GM18909 (cell line): ENCODE data around the gene GJB2.

Experiments used
- ATAC-seq: cut with Tn5 transposase; IDR thresholded peaks from one replicate; pipeline ENCODE4 v1.9.1; 2021; ENCODE audit warnings: mild to moderate bottlenecking; ENCODE audit not compliant: unreplicated experiment, poor library complexity

Gene GJB2

DNA sequence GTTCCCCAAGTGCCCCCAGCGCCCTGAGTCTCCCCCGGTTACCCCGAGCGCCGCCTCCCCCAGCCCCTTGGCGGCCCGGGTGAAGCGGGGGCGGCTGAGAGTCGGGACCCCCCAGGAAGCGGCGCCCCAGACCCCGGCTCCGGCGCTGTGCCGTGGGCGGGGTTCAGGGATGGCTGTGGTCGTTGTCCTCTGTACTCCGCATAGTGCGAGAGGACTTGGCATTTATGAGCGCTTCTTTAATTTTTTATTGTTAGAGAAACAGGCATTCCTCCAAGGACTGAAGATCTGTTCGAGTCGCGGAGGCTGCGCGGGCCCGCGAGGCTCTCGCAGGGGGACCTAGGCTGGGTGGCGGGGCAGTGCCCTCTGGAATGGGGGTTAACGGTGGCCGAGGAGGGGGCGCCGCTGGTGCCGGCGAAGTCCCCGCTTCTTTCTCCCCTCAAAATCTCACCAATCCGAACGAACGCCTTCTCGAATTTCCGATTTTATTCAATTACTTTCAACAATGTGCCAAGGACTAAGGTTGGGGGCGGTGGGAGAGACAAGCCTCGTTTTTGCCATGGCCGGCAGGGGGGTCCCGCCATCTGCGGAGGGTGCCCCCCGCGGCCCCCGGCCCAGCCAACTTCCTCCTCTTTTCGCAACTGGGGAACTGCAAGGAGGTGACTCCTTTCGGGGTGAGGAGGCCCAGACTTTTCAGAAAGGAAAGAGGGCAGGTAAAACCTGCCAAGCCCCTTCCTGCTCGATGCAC is 596 bp upstream of the GJB2 start:
- no peak for ATAC-seq

DNA sequence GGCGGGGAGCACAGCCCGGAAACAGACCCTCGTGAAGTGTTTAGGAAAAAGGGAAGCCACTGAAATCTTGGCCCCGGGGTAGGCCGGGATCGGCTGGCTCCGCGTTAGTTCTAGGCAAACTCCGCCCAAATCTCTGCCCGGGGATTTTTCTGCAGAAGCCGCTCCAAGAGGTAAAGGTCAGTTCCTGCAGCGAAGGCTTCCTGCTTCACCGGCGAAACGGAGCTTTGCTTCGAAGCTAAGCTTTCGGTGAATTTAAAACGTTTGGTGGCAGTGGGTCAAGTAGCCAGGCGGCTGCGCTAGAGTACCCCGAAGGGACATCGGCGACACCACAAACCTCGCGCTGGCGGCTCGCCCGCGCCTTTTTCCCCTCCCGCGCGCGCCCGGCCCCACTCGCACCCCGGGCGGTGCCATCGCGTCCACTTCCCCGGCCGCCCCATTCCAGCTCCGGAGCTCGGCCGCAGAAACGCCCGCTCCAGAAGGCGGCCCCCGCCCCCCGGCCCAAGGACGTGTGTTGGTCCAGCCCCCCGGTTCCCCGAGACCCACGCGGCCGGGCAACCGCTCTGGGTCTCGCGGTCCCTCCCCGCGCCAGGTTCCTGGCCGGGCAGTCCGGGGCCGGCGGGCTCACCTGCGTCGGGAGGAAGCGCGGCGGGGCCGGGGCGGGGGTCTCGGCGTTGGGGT is 441 bp downstream of the GJB2 start:
- no peak for ATAC-seq

DNA sequence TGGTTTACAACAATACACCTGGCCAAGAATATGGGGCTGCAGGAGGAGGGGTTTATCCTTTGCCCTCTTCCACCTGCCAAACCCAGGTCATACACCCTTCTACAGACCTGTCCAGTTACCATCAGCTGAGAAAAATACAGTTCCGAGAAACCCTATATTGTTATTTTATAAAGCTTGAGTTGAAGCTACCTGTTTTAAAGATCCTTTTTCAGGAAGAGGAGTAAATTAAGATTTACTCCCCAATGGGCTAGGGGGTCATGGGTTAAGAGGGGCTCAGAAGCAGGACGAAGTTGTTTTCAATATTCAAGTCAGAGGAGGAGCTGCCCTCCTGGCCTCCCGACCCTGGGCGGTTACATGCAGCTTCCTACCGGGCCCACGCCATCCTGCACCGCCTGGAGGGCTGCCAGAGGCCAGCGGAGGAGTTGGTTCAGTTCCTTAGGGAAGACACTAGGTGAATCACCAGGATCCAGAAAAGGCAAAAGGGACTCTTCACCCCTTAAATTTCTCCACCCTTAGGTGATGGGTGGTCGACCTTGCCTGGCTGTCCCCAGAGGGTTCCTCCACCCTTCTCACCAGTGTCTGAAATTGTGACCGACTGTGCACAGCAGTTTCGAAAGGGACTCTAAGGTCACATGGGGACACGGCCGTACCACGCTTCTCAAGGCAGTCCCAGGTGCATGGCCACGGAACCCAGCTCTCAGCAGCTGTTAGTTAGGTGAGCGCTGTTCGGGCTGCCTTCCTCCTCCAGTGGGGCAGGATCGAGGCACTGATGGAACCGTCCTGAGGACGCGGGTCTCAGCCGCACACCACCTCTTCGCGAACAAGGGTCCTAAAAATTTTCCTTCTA is 1.2 kb downstream of the GJB2 start:
- no peak for ATAC-seq

DNA sequence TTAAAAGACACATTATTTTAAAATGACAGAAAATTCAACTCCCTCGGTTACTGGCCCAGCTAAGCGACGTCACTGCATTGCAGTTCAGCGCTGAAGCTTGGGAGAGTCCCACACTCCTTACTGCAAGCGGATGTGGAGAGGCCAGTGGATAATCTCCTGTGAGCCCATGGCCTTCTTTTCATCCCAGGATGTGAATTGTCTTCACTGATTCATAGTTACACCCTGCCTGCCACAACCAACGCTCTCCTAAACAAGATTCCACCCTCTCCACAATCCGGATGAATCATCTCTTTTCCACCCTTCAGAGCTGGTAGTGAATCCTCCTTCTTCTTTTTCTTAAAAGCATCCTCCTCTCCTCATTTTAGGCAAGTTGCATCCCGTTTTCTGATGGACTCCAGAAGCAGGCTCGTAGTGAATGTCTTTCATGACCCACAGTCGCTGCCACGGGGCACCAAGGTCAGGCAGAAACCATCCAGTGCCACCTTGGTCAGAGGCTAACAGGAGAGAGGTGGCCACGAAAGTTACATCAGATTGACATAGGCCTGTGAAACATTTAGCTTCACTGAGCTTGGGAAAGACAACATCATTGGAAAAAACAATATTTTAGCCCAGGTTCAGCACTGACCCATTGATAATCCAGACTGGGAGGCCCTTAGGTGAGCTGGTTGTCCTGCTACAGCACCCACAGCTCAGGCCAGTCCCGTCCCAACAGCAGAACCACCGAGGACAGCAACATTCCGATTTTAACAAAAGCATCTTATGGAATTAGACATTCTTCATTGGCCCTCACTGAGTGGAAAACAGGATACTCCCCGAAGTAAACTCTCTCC is 2.0 kb downstream of the GJB2 start:
- ATAC-seq = no peak

DNA sequence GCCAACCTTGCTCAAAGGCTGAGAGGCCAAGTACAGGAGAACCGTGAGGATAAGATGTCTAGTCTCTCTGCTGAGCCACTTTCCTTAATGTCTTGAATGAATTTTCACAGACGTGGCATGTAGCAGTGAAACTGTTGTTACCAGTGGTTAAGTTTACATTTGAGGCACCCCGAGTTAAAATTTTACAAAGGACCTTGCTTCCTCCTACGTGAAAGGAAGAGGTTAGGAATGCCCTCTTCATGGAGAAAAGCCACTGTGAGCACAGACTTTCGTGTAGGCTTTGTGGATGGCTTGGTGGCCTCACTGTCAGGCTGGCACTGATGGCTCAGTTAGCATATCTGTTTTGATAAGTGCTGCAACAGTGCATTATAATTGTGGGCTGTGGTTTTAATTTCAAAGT is 2.7 kb downstream of the GJB2 start:
- ATAC-seq = no peak

DNA sequence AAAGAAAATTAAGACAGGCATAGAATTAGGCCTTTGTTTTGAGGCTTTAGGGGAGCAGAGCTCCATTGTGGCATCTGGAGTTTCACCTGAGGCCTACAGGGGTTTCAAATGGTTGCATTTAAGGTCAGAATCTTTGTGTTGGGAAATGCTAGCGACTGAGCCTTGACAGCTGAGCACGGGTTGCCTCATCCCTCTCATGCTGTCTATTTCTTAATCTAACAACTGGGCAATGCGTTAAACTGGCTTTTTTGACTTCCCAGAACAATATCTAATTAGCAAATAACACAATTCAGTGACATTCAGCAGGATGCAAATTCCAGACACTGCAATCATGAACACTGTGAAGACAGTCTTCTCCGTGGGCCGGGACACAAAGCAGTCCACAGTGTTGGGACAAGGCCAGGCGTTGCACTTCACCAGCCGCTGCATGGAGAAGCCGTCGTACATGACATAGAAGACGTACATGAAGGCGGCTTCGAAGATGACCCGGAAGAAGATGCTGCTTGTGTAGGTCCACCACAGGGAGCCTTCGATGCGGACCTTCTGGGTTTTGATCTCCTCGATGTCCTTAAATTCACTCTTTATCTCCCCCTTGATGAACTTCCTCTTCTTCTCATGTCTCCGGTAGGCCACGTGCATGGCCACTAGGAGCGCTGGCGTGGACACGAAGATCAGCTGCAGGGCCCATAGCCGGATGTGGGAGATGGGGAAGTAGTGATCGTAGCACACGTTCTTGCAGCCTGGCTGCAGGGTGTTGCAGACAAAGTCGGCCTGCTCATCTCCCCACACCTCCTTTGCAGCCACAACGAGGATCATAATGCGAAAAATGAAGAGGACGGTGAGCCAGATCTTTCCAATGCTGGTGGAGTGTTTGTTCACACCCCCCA is 3.8 kb downstream of the GJB2 start:
- no peak for ATAC-seq

DNA sequence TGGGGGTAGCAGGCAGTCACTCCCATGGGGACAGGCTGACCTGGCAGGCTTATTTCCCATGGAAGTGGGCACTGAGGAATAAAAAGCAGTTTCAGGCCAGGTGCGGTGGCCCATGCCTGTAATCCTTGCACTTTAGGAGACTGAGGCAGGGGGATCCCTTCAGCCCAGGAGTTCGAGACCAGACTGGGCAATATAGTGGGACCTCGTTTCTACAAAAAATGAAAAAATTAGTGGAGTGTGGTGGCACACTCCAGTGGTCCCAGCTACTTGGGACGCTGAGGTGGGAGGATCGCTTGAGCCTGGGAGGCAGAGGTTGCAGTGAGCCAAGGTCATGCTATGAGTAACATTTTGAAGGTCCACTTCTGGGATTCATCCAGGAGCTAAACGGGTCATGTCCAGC is 6.0 kb downstream of the GJB2 start:
- no peak for ATAC-seq

DNA sequence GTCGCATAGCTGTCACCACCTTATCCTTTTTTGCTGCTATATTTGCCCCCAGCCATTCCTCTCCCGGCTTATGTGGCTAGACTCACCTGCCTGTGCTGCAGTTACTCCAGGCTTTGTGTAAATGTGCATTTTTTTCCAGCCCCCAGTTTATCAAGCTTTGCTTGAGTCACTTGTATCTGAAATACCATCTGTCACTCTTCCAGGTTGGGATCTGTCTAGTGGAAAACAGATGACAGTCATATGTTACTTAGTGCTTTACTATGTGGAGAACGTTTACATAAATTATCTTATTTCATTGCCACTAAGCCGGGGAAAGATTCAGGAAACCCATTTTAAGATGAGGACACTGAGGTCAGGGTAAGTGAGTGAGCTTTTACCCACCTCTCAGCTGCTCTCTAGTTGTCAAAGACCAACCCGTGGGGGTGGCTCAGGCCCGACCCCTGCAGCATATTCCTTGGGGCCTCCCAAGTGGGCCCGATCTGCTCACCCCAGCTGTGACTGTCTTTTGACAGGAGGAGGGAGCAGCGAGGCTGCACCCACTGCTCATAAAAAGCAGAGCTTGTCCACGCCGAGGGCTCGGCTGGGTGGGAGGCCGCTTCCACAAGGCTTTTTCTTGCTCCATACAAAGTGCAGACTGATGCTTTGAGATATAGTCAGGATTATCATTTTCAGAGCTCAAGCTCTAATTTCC is 7.2 kb downstream of the GJB2 start:
- ATAC-seq = no peak

DNA sequence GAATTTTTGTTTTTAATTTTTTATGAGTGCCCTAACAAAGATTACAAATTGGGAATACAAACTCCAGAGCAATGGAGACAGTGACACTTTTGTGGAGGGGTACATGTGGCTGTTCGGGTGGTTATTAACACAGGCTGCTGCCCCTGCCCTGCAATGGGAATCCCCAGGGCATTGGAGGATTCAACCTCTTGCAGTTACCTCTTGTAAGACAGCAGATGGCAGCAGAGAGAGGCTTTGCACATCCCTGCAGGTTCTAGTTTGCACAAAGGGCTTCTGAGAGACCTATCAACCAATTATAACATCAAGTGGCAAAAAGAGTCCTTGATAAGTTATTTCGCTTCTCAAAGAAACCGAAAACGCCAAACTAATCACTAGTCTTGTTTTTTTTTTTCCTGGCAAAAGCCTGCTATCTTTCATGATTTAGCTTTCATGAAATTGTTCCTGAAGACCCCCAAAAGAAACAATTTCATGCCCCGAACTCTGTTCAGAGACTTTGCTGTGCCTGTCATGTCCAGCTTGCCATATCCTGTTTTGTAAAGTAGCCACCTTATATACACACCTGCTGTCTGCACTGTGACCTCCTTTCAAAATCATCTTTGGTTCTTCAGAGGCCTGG is 10.4 kb downstream of the GJB2 start:
- peak; percentile 84 for ATAC-seq

DNA sequence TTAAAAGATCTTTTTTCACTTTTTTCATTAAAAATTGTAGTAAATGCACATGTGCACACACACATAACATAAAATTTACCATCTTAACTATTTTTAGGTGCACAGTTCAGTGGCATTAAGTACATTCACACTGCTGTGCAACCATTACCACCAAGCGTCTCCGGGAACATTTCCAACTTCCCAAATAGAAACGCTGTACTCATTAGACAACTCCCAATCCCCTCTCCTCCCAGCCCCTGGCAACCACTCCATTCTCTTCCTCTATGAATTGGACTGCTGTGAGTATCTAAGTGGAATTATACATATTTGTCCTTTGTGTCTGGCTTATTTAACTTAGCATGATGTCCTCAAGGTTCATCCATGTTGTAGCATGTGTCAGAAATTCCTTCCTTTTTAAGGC is 11.6 kb downstream of the GJB2 start:
- no peak for ATAC-seq

DNA sequence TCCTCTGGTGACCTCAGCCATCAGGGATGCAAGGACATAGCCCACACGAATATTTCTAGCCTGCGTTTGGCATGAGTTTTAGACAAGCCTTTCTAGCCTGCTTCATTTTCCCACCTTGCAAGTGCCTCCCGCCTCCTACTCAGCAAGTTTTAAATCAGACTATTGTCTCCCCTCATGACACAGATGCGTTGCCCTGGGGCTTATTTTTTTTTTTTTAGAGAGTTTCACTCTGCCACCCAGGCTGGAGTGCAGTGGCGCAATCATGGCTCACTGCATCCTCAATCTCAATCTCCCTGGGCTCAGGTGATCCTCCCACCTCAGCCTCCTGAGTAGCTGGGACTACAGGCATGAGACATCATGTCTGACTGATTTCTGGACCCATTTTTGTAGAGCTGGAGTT is 14.6 kb downstream of the GJB2 start:
- no peak for ATAC-seq

DNA sequence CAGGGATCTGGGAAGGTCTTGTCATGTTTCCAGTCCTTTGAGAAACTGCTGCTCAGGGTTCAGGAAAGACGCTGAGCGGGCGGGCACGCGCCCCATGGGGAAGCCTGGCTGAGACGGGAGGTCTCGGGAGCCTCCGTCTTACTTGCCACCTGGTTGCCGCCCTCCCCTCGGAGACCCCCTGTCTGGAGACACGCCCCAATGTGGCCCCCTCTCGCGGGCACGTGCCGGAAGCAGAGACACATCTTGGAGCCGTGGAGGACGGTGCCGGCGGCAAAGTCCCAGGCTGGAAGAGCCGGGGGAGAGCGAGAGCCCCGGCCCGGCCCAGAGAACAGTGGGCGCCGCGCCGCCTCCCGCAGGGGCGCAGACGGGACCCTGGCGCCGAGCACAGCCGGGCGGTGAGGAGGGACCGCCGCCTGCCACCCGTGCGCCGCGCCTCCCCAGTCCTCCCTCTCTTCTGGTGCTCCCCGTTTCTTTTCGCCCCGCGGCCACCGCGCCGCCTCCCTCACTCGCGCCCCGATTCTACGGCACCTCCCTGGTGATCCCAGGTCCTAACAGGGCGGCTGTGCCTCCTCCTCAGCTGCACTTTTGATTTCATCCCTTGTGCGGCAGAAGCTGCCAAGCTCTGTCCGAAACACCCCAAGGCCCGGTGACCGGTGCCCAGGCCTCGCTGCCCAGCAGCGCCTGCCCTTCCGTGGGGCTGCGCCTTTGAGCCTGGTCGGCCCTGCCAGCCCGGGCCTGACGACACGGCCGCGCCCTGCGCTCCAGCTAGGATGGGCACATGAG is 15.5 kb downstream of the GJB2 start:
- ATAC-seq = no peak

DNA sequence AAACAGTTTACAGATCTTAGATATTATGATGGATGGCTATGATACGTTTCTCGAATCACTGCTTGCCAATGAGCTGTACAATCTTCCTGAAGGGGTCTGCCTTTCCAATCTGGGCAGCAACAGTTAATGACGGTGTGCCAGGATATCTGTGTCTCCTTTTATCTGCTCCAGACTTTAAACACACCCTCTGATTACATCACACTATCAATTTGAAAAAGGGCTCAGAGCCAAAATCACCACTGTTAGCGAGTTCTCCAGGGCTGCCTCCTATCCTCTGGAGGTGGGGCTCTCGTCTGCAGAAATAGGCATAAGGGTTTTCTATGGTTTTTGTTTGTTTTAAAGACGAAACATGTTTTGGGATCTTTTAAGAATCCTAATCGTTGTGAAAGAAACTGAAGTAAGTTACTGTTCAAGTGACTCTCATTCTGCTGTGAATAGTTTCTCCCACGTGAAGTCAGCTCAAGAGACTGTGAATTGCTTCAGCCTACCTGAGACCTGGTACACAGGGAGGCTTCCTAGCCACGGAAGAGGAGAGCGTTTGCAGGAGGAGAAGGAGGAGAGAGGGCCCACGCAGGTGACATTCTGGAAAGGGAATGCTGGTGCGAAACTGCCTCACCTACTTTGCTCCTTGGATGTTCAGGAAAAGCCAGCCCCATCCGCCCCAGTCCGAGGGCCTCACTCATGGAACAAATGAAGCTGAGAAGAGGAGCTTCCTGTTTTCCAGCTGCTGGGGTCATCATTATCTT is 16.7 kb downstream of the GJB2 start:
- no peak for ATAC-seq

DNA sequence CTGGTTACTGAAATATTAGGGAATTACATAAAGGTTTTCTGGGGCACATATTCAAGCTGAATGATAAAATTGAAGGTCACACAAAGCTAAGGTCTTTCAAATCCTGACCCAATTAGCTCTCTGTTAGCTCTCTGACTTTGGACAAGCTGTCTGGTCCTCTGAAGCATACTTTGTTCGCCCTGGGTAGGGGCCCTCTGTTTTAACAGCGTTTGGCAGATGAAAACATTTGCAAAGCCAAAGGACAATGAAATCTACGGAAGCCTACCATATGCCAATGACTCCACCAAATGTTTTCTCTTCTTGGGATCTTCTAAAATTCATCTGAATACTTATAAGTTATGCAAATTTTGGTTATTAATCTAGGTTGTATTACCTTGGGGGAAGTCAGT is 17.3 kb downstream of the GJB2 start:
- no peak for ATAC-seq

DNA sequence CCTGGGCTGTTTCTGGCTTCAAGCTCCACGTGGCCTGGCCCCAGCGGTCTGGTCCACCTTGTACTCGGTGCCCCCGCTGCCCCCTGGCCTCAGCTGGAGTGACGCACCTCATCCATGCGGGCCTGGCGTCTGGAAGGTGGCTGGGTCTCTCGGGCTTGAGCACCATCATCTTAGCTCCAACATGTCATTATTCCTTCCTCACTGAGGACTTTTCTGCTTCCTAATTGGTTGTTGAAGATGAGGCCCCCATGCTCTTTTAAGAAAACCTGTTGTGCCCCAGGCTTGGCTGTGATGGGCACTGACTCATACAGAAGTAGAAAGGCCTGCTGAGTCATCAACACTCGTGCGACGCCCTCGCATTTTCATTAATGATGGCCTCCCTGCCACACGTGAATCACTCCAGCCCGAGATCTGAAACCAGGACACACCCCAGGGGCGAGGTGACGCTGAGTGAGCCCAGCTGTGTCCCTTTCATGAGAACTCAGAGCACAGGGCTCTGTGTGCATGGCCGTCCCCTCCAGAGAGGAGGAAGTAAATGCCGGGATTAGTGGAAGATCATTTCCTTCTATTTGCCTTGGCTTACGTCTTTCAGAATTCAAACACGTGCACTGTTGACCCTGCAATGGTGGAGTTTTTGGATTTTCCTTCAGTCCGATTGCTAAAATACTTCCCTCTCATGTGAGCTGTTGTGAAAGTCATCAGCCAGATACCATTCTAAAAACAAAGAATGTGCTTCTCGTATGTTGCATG is 17.9 kb downstream of the GJB2 start:
- ATAC-seq = peak; percentile 92

DNA sequence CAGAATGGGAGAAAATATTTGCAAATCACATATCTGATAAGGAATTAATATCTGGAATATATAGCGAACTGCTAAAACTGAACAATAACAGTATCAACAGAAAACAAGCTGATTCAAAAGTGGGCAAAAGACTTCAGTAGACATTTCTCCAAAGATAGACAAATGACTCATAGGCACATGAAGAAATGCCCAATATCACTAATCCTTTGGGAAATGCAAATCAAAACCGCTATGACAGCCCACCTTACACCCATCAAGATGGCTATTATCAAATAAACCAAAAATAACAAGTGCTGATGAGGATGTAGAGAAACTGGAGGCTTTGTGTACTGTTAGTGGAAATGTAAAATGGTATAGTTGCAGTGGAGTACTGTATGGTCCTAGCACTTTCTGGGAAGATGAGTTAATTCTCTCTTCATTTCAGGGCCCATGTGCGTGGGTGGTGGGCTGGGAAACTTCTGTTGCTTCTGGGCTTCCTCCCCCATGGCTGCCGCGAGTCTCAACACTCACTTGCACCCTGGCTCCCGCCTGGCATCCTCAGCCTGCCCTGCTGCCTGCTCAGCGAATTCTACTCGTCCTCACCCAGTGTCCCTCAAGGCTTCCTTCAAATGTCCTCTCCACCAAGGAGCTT is 19.5 kb downstream of the GJB2 start:
- ATAC-seq = no peak
